GM21528 (cell line): ENCODE results near the gene TAAR2.
"Not testable (repeated sequence)": the region's sequence is repeated elsewhere in the genome, so short reads cannot be mapped to it uniquely, and the experiment has no call there.

Experiments used
- ATAC-seq: cut with Tn5 transposase; IDR thresholded peaks from one replicate; pipeline ENCODE4 v1.9.1; 2021; ENCODE audit warnings: mild to moderate bottlenecking, moderate library complexity; ENCODE audit not compliant: unreplicated experiment, low FRiP score

The TAAR2 gene

GRCh38 chr6:132624175-132624574 is at the start of gene TAAR2:
TSS of gene TAAR2 (minus strand) at chr6:132624275. CDS start at chr6:132624275, 0 bp downstream.
- ATAC-seq: no peak

- ATAC-seq: no peak
Observed at GRCh38 chr6:132673376-132674094, 49.5 kb upstream of the TAAR2 start.

- no peak for ATAC-seq
Observed at GRCh38 chr6:132671295-132671694, 47.2 kb upstream of the TAAR2 start.

- peak; percentile 71 for ATAC-seq
Observed at GRCh38 chr6:132669690-132670291, 45.7 kb upstream of the TAAR2 start.

GRCh38 chr6:132666118-132666517 is 42.0 kb upstream of the TAAR2 start:
- no peak for ATAC-seq

GRCh38 chr6:132664309-132665034 is 40.4 kb upstream of the TAAR2 start:
- no peak for ATAC-seq

GRCh38 chr6:132663661-132664060 is 39.6 kb upstream of the TAAR2 start:
- ATAC-seq: no peak

- ATAC-seq: no peak
Observed at GRCh38 chr6:132661906-132662305, 37.8 kb upstream of the TAAR2 start.

GRCh38 chr6:132659082-132659481 is 35.0 kb upstream of the TAAR2 start, which contains the start of gene TAAR1:
TSS of gene TAAR1 (minus strand) at chr6:132659182. CDS start at chr6:132646003, 13,179 bp downstream.
- ATAC-seq: no peak

GRCh38 chr6:132651062-132651461 is 27.0 kb upstream of the TAAR2 start:
- no peak for ATAC-seq

- ATAC-seq: no peak
Observed at GRCh38 chr6:132650429-132650828, 26.4 kb upstream of the TAAR2 start.

- ATAC-seq: no peak
Observed at GRCh38 chr6:132648828-132649227, 24.8 kb upstream of the TAAR2 start.

GRCh38 chr6:132648356-132648755 is 24.3 kb upstream of the TAAR2 start:
- peak; percentile 83 for ATAC-seq

- no peak for ATAC-seq
Observed at GRCh38 chr6:132643547-132643946, 19.5 kb upstream of the TAAR2 start.

GRCh38 chr6:132637135-132637534 is 13.1 kb upstream of the TAAR2 start:
- not testable (repeated sequence) for ATAC-seq

GRCh38 chr6:132635906-132636305 is 11.8 kb upstream of the TAAR2 start:
- ATAC-seq: not testable (repeated sequence)

- ATAC-seq: not testable (repeated sequence)
Observed at GRCh38 chr6:132635288-132635687, 11.2 kb upstream of the TAAR2 start.

- no peak for ATAC-seq
Observed at GRCh38 chr6:132634796-132635195, 10.7 kb upstream of the TAAR2 start.

GRCh38 chr6:132633362-132633761 is 9.3 kb upstream of the TAAR2 start:
- no peak for ATAC-seq

GRCh38 chr6:132623106-132623845 is 799 bp downstream of the TAAR2 start:
- ATAC-seq: no peak

GRCh38 chr6:132616677-132617076 is 7.4 kb downstream of the TAAR2 start:
- no peak for ATAC-seq
